GM19328 (cell line): ENCODE measurements around the gene CRLF1.

ENCODE experiments used
- ATAC-seq: cut with Tn5 transposase; IDR thresholded peaks from one replicate; pipeline ENCODE4 v1.9.1; 2021; ENCODE audit warnings: mild to moderate bottlenecking, moderate library complexity; ENCODE audit not compliant: unreplicated experiment

CRLF1 gene

DNA sequence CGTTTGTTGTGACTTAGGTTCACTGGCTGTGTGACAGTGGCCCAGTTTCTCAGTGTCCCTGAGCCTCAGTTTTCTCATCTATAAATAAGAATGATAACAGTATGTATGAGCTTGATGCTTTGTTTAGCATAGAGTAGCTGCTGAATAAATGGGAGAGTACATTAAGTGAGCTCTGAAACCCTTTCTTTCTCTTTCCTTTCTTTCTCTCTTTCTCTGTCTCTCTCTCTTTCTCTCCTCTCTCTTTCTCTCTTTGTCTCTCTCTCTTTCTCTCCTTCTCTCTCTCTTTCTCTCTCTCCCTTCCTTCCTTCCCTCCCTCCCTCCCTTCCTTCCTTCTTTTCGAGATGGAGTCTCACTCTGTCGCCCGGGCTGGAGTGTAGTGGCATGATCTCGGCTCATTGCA lies 46.9 kb downstream of the CRLF1 start:
- ATAC-seq = no peak

- ATAC-seq = no peak
These were observed 48.0 kb downstream of the CRLF1 start for GRCh38 chr19:18558604-18559003.

DNA sequence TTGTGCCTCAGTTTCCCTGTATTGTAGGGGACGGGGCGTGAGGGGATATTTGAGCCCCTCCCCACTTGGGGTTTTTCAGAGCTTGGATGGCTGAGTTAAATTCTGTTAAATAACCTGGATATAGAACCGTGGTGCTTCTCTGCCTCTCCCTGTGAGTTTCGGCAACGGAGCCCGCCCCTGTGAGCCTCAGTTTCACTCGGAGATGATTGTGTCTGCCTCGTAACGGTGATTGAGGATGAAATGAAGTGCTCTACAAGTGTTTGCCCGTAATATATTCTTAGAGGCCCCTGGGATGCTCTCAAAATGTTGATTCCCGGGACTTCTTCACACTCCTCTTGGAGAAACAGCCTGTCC lies 48.4 kb downstream of the CRLF1 start:
- no peak for ATAC-seq

- peak; percentile 94 for ATAC-seq
These were observed 49.0 kb downstream of the CRLF1 start, which contains the start of gene KXD1 for GRCh38 chr19:18557411-18558201. Gene KXD1, plus strand, starts transcription at chr19:18557870. Its CDS starts 4,187 bp downstream, at chr19:18562057.

- no peak for ATAC-seq
These were observed 55.0 kb downstream of the CRLF1 start for GRCh38 chr19:18551631-18552030.

- peak; percentile 49 for ATAC-seq
These were observed 62.7 kb downstream of the CRLF1 start for GRCh38 chr19:18543814-18544475.
